Activated naive CD4-positive, alpha-beta T cell treated with anti-CD3 and anti-CD28 coated beads, Interleukin-2, amount 50 U/mL, for 16 hours (primary cell): ENCODE results near the gene PGA3.
"Not testable (repeated sequence)": the region's sequence is repeated elsewhere in the genome, so short reads cannot be mapped to it uniquely, and the experiment has no call there.

ENCODE experiments used
- DNase-seq: peaks from one replicate; pipeline ENCODE4 v3.0.0-alpha.2; 2020

Gene PGA3

DNA sequence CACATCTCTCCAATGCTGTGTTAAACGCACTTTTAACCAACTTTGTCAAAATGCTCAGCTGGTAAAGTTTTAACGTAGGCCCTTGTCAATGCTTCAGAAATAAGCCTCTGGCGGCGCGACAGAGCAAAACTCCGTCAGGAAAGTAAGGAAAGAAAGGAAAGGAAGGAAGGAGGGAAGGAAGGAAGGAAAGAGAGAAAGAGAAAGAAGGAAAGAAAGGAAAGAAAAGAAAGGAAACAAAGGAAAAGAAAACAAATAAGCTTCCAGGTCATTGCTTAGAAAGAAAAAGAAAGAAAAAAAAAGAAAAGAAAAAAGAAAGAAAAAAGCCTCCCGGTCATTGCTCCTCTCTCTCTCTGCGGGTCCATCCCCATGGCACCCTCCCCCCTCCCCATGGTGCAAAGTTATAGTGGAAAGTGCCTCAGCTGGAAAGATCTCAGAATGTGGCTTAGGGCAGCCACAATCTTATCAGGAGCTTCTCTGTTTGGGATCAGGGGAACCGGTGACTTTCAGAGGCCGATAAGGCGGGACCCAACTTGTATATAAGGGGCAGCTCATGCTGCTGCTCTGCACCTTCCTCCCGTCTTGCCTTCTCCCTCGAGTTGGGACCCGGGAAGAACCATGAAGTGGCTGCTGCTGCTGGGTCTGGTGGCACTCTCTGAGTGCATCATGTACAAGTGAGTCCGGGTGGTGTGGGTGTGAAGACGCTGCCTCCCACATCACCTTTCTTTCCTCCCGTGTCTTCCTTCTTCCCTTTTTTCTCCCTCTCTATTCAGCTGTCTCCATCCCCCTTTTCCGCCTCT lies at the start of gene PGA3:
PGA3 (plus strand) TSS at position 566 of the 797 bp plus-strand sequence; CDS start at position 616, 50 bp downstream.
- not testable (repeated sequence) for DNase-seq

DNA sequence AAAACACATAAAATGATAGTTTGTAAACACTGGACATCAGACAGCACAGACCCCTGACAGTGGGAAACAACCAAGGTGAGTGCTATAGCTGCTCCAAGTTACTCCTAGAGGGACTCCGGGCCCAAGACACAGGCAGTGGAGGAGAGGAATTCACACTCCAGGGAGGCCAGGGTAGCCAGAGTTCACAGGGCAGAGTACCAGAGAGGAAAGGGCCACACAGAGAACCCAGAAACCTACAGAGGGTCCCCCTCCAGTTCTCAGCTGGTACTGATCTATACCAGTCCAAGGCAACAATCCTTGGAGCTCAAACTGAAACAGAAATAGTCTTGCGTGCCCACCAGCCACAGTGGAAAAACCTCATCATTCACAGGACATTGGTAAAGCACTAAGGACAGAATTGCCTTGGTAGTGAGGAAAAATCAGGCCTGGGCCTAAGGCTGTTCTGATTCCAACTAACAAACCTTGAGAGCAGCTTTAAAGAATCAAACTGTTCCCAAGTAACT lies 49.7 kb upstream of the PGA3 start:
- no peak for DNase-seq

DNA sequence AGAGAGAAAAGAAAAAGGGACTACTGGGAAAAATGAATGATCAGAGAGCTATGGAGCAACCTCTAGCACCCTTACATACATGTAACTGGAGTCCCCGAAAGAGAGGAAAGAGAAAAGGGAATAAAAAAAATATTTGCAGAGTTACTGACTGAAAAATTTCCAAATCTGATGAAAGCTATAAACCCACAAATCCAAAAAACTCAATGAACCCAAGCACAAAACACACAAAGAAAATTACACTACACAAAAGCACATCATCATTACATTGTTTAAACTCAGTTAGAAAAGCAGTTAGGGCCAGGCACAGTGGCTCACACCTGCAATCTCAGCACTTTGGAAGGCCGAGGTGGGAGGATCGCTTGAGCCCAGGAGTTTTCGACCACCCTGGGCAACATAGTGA lies 48.8 kb upstream of the PGA3 start:
- no peak for DNase-seq

DNA sequence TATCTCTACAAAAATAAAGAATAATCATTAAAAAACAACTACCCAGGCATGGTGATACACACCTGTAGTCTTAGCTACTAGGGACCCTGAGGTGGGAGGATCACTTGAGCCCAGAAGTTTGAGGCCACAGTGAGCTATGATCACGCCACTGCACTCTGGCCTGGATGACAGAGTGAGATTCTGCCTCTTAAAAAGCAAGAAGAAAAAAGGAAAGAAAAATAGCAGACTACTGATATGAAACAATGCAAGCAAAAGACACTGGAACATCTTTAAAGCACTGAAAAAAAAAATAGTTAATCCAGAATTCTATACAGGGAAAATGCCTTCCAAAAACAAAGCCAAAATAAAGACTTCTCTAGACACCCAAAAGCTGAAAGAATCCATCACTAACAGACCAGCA lies 48.0 kb upstream of the PGA3 start:
- DNase-seq: no peak

DNA sequence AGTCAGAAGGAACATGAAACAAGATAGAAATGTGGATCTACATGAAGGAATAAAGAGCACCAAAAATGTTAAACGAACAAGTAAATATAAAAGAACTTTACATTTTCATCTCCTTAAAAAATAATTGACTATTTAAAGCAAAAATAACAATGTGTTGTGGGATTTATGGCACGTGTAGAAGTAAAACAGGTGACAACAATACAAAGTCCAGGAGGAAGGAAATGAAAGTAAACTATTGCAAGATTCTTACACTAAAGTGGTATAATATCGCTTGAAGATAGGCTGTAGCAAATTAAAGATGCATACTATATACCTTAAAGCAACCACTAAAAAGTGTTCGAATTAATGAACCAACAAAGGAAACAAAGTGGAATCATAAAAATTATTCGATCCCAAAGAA lies 47.6 kb upstream of the PGA3 start:
- no peak for DNase-seq

DNA sequence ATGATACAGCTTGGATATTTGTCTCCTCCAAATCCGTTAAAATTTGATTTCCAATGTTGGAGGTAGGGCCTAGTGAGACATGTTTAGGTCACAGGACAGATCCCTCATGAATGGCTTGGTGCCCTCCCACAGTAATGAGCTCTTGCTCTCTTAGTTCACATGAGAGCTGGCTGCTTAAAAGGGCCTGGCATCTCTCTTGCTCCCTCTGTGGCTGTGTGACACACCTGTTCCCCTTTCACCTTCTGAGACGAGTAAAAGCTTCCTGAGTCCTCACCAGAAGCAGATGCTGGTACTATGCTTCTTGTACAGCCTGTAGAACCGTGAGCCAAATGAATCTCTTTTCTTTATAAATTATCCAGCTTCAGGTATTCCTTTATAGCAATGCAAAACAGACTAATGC lies 45.6 kb upstream of the PGA3 start:
- no peak for DNase-seq

DNA sequence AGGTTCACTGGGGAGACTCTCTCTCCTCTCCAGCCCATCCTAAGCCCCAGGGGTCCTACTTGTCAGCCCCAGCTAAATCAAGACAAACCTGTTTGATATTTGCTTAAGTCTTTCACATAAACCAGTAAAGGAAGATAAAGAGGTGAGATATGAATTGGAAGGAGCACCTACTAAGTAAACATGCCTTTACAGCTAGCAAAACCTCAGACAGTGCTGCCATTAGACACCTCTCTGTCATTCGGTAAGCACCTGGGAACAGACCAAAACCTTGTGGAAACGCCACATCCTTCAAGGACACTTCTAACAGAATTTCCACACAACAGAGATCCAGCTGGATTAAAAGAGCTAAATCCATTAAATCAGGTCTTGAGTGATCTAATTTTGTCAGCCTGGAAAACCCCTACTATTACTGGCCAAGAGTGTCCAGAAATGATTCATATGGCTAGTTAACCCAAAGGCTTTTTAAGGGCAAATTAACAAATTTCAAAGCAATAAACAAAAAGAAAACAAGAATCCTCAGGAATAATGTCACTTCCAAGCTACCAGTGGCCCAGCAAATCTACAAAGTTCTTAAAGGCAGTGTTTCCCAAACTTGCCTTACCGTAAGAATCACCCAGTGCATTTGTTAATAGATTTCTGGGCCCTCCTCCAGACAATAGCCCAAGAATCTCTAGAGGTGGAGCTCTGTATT lies 44.5 kb upstream of the PGA3 start:
- no peak for DNase-seq

DNA sequence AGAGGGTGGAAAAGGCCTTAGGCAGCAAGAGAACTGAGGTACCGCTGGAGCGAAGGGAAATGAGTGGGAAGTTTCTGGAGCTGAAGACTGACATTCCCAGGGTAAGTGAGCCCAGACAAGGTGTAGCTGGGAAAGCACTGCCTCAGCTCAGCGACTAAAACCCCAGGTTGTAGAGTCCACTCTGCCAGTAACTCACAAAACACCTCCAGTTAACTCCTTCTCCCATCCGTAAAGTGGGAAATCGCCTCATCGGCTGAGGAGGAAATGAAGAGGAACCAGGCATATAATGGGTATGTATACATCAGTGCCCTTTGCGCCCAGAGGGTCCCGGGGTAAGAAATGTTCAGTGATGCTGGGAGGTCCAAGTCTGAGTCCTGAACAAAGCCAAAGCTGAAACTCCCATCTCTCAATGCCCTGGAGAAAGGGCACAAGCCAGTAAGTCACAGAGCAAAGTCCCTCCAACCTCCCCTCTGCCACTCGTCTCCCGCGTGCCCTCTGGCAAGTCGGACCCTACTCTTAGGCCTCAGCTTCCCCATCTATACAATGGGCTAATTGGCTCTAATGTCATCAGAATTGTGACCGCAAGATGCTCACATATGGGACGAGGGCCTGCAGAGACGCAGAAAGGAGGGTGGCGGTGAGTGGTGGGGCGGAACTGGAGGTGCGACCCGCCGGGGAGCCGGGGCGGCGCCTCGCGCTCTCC lies 42.7 kb upstream of the PGA3 start:
- no peak for DNase-seq

DNA sequence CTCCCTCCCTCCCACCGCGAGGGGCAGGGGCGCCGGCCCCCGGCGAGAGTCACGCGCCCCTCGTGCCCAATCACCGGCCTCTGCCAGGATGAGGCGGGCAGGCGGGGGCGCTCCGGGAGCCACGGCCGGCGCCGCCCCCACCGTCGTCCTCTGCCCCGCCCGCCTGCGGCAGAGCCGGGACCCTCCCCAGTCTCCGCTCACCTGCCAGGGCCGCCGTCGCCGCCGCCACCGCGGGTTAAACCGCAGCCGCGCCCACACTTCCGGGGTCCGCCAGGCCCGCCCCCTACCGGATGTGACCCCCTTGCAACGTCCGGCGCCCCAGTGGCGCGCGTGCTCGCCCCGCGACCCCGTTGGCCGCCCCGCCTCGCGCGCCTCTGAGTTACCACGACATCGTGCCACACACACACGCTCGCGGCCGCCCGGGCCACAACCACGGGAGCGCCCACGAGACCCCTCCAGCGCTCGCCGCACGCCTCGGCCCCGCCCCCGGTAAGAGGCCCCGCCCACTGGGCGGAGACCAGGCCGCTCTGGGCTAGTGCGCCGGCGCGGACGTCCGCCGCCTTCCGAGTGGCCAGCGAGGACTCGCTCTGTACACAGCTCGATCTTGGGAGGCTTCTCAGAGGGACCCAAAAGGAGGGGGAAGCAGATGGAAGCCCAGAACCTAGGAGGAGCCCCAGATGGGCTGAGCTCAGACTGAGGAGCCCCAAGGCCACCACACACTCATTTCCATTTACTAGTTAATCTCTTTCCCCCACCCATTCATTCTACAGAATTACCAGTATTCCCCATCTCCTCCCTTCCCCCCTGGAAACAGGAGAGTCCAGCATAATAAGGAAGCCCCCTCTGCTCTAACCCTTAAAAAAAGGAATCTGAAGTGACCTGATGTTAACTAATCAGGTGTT lies 41.9 kb upstream of the PGA3 start, which contains the start of gene VPS37C:
VPS37C (minus strand) TSS at position 237 of the 902 bp plus-strand sequence. CDS start 22,597 bp downstream, outside the sequence.
- DNase-seq: peak; percentile 89

DNA sequence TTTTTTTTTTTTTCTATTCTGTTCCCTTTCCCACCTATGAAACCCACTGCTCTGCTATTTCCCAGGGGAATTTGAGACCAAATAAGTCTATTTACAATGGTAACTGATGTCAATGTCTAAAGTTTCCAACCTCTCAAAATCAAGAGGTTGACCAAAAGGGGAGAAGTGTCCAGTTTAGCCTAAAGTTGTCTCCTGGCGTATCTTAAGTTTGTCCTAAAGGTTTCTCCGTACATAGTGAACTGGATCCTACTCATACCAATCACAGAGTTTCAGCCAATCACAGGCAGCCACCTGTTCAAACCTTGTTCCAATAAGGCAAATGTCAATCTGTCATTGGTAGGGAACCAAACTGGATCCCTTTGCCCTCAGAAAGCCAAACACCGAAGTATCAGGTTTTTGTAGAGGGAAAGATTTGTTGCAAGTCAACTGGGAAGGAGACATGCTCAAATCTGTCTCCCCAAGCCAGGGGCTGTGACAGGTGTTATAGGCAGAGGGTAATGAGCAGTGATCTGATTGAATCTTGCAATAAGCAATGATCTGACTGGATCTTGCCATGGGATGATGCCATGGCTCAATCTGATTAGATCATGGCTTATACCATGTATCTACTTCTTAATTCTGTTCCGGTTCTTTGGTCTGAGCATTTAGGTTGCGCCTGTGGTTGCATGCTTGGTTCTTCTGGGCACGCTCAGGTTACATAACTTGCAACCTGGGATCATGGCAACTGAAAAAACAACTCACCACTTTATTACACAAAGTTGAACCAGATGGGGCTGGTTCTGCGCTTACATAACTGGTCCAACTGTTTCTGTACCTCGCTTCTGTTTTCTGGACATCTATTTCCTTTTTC lies 41.0 kb upstream of the PGA3 start:
- DNase-seq: no peak

DNA sequence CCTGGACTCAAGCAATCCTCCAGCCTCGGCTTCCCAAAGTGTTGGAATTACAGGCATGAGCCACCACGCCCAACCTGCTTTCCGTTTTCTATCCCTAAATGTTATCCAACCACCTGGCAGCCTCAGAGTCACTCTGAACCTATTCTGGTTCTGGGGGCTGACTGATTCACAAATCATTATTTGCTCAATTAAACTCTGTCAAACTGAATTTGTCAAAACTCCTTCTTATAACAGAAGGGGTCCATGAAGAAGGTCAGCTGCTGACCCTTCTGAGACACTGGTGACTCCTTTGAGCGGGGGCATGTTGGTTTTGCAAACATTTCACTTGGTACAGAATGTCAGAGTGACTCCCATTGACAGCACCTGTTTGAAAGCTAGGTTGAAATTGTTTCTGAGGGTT lies 40.3 kb upstream of the PGA3 start:
- DNase-seq: no peak

DNA sequence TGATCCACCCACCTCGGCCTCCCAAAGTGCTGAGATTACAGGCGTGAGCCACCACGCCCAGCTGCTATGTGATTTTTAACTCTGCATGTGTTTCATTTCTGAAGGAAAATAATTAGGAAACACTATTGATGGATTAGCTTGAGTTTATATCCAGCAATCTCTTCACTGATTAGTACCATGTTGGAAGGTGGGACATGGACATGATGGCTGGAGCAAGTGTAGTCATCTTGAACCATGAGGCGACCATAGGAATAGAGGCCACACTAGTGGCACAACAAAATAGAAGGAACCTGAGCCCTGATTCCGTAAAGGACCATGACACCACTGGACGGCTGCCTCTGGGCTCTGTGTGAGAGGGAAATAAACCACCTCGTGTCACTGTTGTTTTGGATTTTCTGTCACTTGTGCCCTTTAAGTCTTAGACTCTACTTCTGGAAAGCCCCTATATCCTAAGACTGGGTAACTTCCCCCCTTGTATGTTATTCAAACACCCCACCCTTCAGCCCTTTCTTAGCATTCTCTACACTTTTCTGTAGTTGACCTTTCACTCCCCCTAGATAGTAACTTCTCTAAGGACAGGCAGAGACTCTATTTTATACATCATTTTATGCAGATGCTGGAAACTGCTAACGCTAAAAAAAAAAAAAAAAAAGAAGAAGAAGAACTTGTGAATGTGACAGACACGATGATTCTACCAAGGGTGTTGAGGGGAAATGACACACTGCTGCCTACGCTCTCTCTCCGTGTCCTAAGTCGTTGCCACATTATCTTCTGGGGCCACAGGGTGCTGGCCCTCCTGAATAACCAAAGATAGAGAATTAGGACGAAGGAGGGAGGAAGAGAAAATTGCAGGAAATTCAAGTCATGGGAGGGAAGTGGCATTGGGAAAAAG lies 39.4 kb upstream of the PGA3 start:
- no peak for DNase-seq

DNA sequence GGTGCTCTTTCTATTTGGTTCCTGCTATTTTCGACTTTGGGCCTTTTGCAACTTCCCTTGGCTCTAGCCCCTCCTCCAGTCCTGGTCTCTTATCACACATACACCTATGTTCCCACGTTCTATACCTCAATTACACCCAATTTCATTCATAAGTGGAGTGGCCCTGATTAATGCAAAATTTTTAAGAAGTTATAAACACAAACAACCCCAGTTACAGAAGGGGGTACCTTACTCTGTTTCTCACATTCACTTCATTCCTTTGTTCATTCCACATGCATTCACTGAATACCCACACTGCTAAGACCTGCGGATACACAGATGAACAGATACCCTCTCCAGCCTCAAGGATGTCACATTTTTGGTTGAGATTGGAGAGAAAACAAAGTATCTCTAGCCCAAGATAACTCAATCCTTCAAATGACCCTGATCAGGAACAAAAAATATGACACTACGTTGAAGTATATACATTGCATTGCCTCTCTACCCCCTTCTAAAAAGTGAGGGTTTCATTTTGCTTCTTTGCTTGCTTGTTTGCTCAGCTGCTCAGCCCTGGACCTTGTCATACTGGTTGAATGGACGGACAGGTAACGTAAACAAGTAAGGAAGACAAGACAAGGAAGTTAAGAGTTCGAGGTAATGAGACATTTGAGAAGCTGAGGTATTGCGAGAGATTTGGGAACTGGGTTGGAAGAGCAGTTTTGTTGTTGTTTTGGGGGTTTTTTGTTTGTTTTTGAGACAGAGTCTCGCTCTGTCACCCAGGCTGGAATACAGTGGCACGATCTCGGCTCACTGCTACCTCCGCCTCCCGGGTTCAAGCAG lies 38.5 kb upstream of the PGA3 start:
- no peak for DNase-seq

DNA sequence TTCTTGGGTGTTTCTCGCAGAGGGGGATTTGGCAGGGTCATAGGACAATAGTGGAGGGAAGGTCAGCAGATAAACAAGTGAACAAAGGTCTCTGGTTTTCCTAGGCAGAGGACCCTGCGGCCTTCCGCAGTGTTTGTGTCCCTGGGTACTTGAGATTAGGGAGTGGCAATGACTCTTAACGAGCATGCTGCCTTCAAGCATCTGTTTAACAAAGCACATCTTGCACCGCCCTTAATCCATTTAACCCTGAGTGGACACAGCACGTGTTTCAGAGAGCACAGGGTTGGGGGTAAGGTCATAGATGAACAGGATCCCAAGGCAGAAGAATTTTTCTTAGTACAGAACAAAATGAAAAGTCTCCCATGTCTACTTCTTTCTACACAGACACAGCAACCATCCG lies 37.5 kb upstream of the PGA3 start:
- DNase-seq: not testable (repeated sequence)

DNA sequence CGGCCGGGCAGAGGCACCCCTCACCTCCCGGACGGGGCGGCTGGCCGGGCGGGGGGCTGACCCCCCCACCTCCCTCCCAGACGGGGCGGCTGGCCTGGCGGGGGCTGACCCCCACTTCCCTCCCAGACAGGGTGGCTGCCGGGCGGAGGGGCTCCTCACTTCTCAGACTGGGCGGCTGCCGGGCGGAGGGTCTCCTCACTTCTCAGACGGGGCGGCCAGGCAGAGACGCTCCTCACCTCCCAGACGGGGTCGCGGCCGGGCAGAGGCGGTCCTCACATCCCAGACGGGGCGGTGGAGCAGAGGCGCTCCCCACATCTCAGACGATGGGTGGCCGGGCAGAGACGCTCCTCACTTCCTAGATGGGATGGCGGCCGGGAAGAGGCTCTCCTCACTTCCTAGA lies 37.0 kb upstream of the PGA3 start:
- DNase-seq: not testable (repeated sequence)

DNA sequence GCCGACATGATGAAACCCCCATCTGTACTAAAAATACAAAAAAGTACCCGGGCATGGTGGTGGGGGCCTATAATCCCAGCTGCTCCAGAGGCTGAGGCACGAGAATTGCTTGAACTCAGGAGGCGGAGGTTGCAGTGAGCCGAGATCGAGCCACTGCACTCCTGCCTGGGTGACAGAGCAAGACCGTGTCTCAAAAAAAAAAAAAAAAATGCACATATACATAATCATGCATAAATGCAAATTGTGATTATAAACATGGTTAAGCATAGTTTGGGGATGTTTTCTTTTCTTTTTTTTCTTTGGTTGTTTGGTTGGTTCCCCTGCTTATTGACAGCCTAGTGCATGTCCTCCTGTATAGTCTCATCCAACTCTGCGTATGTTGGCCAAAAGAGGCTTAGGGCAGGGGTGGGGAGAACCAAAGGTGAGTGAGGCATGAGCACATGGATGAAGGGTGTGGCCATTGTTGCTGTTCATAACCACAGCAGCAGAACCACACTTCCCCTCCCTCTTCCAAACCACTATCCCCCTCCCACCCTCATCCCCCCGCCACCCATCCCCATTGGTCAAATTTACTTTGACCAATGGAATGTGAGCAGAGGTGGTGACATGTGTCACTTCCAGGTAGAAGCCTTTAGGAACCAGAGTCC lies 35.1 kb upstream of the PGA3 start:
- no peak for DNase-seq

DNA sequence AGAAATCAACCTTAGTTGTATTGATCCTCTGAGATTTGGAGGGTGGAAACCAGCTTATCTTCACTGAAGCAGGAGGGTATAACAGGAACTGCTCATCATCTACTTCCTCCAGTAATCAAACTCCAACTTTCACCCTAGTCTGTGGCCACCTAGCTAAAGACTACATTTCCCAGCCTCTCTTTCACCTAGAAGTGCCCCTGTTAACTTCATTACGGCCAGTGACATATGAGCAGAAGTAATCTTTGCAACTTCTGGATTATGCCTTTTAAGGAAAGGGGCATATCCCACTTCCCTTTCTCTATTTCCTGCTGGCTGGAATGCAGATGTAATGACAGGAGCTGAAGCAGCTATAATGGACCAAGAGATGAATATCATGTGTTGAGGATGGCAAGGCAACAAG lies 34.5 kb upstream of the PGA3 start:
- DNase-seq: no peak

DNA sequence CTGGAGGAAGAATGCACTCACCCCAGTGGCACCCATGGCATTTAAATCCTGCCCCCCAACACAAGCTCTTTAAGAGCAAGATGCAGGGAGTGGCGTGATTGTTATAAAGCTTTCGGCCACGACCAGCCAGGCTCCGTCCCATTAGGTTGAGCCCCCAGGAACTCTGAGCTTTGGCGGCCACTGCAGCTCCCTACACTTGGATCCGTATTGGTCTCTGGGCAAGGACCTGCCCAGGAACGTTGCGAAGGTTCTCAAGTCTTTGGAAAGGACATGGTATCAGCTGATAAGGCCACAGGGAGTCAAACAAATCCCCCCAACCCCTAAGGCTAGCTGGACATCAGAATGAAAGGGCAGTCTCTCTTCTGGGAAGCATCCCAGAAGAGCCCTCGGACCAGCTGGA lies 32.7 kb upstream of the PGA3 start:
- no peak for DNase-seq

DNA sequence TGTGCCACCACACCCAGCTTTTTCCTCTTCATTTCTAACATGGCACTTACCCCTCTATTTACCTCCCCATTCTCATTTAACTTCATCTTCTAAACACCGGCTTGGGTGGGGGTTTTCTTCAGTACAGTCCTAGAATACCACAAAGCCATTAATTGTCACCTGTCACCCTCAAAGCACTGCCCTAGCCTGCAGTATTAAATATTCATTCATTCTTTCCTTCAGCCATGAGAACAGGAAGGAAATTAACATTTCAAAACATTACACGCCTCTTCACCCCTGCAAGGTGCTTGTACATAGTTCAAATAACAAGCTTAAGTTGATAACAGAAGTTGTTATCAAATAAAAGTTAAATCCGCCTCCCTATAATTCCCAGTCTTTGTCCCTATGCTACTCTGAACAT lies 31.4 kb upstream of the PGA3 start:
- DNase-seq: no peak
